Epidermal melanocyte (primary cell): ENCODE measurements around the gene CFAP74.

Experiments
- DNase-seq: peaks from one replicate; pipeline ENCODE4 v3.0.0; 2011; ENCODE audit warnings: low spot score; ENCODE audit not compliant: insufficient read length

The CFAP74 gene

DNA sequence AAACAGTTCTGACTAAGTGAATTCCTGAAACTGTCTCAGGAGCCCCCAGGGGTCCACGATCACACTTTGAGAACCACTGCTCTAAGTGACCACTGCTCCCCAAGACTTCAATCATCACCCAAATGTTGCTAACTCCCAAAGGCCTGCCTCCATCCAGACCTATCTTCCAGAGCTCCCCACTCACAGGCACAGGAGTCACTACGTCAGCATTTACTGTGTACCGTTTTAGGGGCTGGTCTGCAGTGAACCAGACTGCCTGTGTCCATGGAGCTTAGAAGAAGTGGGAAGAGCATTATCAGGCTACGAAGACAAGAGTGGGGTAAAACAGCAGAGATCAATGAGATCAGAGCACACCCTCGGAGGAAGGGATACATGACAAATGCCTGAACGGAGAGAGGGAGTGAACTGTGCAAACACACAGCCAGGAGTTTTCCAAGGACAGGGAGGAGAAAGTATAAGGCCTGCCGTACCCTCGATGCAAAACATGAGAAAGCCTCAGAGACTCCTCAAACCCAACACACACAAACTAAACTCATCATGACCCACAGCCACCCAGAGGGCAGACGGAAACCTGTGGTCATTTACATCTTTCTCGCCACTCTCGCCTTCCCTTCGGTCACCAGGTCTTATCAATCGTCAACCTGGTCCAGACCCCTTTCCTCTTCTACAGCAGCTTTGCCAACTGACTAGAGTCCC, 122.8 kb downstream of the CFAP74 start:
- no peak for DNase-seq

DNA sequence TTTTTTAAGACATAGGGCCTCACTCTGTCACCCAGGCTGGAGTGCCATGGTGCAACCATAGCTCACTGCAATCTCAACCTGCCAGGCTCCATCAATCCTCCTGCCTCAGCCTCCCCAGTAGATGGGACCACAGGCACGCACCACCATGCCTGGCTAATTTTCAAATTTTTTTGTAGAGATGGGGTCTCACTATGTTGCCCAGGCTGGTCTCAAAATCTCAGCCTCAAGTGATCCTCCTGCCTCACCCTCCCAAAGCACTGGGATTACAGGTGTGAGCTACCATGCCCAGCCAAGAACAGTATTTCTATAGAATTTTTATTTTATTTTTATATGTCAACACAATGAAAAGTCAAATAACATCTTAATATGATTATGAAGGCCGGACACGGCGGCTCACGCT, 123.6 kb downstream of the CFAP74 start:
- DNase-seq: no peak

DNA sequence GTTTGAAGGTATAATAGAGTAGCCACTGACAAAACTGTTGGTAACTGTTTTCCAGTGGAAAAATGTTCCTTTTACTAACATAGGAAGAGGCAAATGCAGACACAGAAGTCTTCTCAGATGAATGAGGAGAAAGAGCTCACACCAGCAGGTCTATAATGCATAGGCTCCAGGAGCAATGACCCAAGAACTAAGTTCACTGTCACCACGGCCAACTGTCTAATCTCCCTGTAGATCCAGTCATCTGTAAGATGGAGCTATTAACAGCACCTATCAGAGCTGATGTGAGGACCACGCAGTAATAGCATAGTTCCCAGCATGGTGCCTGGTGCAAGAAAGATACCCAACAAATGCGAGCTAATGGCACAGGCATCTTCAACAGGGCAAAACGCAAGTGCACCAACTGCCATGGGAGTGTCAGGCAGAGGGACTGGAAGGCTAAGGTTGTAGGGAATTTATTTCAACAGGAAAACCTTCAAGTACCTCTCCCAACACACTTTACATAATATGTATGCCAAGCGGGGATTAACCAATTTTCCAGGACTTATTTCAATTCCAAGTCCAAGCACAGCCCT, 125.6 kb downstream of the CFAP74 start:
- DNase-seq: no peak

DNA sequence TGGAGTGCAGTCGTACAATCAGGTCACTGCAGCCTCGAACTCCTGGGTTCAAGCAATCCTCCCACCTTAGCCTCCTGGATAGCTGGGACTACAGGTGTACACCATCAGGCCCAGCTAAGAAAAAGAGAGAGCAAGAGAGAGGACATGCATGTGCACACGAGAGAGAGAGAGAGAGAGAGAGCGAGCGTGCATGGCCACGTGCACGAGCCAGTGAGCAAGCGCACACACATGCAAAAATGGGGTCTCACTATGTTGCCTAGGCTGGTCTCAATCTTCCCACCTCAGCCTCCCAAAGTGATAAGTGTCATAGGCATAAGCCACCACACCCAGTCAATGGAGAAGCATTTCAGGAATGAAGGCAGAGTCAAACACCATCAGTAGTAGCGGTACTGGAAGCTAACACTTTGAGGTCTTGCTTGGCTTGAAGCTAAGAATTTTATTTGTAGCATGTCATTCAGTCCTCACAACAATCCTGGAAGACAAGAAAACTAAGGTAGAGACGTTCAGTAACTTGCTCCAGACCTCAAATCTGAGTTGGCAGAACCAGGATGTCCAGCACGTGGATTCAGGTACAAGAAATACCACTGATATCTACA, 127.2 kb downstream of the CFAP74 start:
- DNase-seq: no peak

DNA sequence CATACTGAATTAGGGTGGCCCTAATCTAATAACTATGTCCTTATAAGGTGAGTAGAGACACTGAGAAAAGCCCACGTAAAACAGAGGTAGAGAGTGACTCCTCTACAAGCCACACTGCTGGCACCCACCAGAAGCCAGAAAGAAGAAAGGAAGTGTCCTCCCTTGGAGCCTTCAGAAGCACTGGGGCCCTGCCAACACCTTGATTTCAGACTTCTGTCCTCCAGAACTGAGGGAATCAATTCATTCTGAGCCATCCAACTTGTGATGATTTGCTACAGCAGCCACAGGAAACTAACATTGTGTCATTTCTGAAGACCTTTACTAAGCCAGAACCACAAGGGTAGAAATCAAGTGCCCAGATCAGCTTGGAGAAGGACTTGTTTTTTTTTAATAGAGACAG, 127.7 kb downstream of the CFAP74 start:
- no peak for DNase-seq

DNA sequence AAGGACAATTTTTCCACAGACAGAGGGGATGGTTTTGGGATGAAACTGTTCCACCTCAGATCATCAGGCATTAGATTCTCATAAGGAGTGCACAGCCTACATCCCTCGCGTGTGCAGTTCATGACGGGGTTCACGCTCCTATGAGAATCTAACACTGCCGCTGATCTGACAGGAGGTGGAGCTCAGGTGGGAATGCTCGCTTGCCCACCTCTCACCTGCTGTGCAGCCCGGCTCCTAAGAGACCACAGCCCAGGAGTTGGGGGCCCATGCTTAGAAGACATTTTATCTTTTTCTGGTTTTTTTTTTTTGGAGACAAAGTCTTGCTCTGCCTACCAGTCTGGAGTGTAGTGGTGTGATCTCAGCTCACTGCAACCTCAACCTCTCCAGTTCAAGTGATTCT, 128.7 kb downstream of the CFAP74 start:
- no peak for DNase-seq

DNA sequence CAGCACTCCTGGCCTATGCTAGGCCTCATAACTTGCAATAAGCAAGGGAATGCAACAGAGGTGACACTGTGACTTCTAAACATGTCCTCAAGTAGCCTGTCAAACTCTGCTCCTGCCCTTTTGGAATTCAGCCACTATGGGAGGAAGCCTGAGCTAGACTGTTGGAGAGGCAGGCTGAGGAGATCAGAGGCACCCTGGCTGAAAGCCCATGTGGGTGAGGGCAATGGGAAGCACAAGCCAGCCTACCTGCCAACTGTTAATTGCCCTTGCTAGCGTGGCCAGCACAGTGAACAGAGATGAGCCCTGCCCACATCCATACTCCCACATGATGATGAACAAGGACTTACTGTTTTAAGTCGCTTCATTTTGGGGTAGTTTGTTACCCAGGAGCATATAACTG, 130.4 kb downstream of the CFAP74 start:
- no peak for DNase-seq

DNA sequence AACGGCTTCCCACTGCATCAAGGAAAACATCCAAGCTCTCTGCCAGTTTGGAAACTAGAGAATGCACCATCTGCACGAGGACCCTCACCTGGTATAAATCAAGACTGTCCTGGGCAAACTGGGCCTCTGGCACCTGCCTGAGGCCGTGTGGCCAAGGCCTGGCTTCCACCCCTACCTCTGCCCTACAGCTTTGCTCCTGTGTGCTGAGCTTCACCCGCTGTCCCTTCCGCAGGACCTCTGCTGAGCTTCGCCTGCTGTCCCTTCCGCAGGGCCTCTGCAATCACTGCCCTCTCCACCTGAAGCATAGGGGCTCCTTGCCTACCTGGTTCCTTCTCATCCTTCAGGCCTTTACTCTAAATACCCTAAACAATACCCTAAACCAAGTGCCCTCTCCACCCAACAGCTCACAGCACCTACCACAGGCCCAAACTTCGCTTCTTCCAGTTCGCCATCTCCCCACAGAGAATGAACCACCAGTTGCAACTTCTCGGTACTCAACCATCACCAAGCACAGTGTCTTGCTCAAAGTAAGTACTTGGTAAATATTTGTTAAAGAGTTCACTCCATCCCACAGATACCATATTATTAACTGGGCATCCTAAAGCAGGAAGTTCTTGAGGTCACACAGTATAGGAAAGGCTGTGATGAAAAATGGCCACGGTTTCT, 131.1 kb downstream of the CFAP74 start:
- DNase-seq: no peak
